ENCODE results near the gene CARMIL1. TPM values are rescaled to one million over a fixed set of nuclear protein-coding genes. Genes with fewer than 3 reads are reported as not detected.

Gene CARMIL1
- polyA plus RNA-seq, 1 of the 3 experiments (the other 2 are of a cell fraction): 1.7 TPM

GRCh38 chr6:25578538-25578937 lies 299.4 kb downstream of the CARMIL1 start:
- ChIA-PET CTCF (interaction anchor here (1.0 to 1.6 kb wide), 6 partner anchors 22 to 744 kb away, joined by 3 to 7 read pairs (median 3); no protein-coding TSS in a partner anchor), POLR2A (no interaction called here)
- H4K20me1 ChIP-seq (ENCODE audit: insufficient read depth): no peaks in the 10 kb centered on the region
- H3K27ac ChIP-seq (ENCODE audit: low read depth in 2 of 2, low read length in 1 of 2): no peak overlapping the region
- H3K79me2 ChIP-seq (ENCODE audit: insufficient read depth): no peaks in the 10 kb centered on the region
- no peak overlapping the region for H3K9ac ChIP-seq
- H3K27me3 ChIP-seq (ENCODE audit: insufficient read depth): no peaks in the 10 kb centered on the region
- H3K4me2 ChIP-seq: no peak overlapping the region
- no peaks in the 10 kb centered on the region for H3K4me1 ChIP-seq (ENCODE audit: control insufficient read depth in 1 of 2, insufficient read depth in 2 of 2, low read depth in 1 of 2, low read length in 1 of 2)
- no peak for DNase-seq
- TF ChIP-seq JUND (IDR thresholded peaks at IDR 0.05) (no peak), TAF1 (IDR thresholded peaks at IDR 0.05; ENCODE audit: borderline replicate concordance, low read depth, low read length) (no peak), REST (IDR thresholded peaks at IDR 0.05; ENCODE audit: low read depth, low read length) (no peak), NFIC (IDR thresholded peaks at IDR 0.05; ENCODE audit: borderline replicate concordance) (0 out of 2 replicates have a peak, but pooled peaks have one; percentile 18), RCOR1 (IDR thresholded peaks at IDR 0.05; ENCODE audit: low read length) (no peak), CTCF (IDR thresholded peaks at IDR 0.05) (no peak), TEAD4 (IDR thresholded peaks at IDR 0.05; ENCODE audit: borderline replicate concordance, insufficient read depth) (no peak)
- no peak overlapping the region for H3K4me3 ChIP-seq (ENCODE audit: low read depth in 2 of 2, low read length in 1 of 2)
- H3K9me3 ChIP-seq: no peaks in the 10 kb centered on the region
- H2AFZ ChIP-seq (ENCODE audit: low read depth): no peak overlapping the region
- no peaks in the 10 kb centered on the region for H3F3A ChIP-seq (replicated peaks; ENCODE audit: insufficient read depth)
- H3K9me2 ChIP-seq: no peaks in the 10 kb centered on the region
- H3K36me3 ChIP-seq (replicated peaks in 1 of 2; ENCODE audit: control insufficient read depth in 1 of 2, insufficient read depth in 2 of 2, low read length in 1 of 2): no peaks in the 10 kb centered on the region

- Histone ChIP-seq H3K9me2 (no peaks in the 10 kb centered on the region), H4K20me1 (ENCODE audit: insufficient read depth) (no peaks in the 10 kb centered on the region), H3K9me3 (no peaks in the 10 kb centered on the region), H3K9ac (no peak overlapping the region), H3K4me3 (ENCODE audit: low read depth in 2 of 2, low read length in 1 of 2) (no peak overlapping the region), H2AFZ (ENCODE audit: low read depth) (no peak overlapping the region), H3K79me2 (ENCODE audit: insufficient read depth) (no peaks in the 10 kb centered on the region), H3F3A (replicated peaks; ENCODE audit: insufficient read depth) (no peaks in the 10 kb centered on the region), H3K27me3 (ENCODE audit: insufficient read depth) (no peaks in the 10 kb centered on the region), H3K4me1 (ENCODE audit: control insufficient read depth in 1 of 2, insufficient read depth in 2 of 2, low read depth in 1 of 2, low read length in 1 of 2) (no peaks in the 10 kb centered on the region), H3K27ac (ENCODE audit: low read depth in 2 of 2, low read length in 1 of 2) (no peak overlapping the region), H3K4me2 (no peak overlapping the region), H3K36me3 (replicated peaks in 1 of 2; ENCODE audit: control insufficient read depth in 1 of 2, insufficient read depth in 2 of 2, low read length in 1 of 2) (no peaks in the 10 kb centered on the region)
- ChIA-PET POLR2A (no interaction called here), CTCF (interaction anchor here (0.6 to 1.2 kb wide), 5 partner anchors 11 to 743 kb away, joined by 3 to 7 read pairs (median 3); no protein-coding TSS in a partner anchor)
- TF ChIP-seq NRF1 (IDR thresholded peaks at IDR 0.05; ENCODE audit: low read depth, low read length): no peak
- TF ChIP-seq REST (IDR thresholded peaks at IDR 0.05; ENCODE audit: low read depth, low read length): no peak
- no peak for TF ChIP-seq JUND (IDR thresholded peaks at IDR 0.05)
- TF ChIP-seq YY1 (IDR thresholded peaks at IDR 0.05; ENCODE audit: low read depth): no peak
- no peak for TF ChIP-seq EZH2phosphoT487 (IDR thresholded peaks at IDR 0.05; ENCODE audit: borderline replicate concordance, low read depth)
- TF ChIP-seq RXRA (IDR thresholded peaks at IDR 0.05; ENCODE audit: borderline replicate concordance, low read depth): no peak
- no peak for TF ChIP-seq GABPA (IDR thresholded peaks at IDR 0.05; ENCODE audit: low read depth)
- 89% methylated on average over 2 of the region's 2 CpGs for WGBS (ENCODE audit: low lambda C conversion rate)
- no peak for DNase-seq
Observed at GRCh38 chr6:25579391-25579883, 300.3 kb downstream of the CARMIL1 start.
